Naive B cell (primary cell): ENCODE data around the gene RPL10A. TPM values are rescaled to one million over a fixed set of nuclear protein-coding genes. Genes with fewer than 3 reads are reported as not detected.
"Not testable (repeated sequence)": the region's sequence is repeated elsewhere in the genome, so short reads cannot be mapped to it uniquely, and the experiment has no call there.

Source experiments
- ATAC-seq, 2 donors: fragments of 150-1000 bp; cut with Tn5 transposase; 2 replicates each; pipeline ENCODE4 v1.10.0; 2021; ENCODE audit warnings: low read depth in 2 of 2, mild to moderate bottlenecking in 2 of 2, moderate library complexity in 2 of 2
- DNase-seq: peaks from one replicate; pipeline ENCODE4 v3.0.0; 2022
- H3K27ac Mint-ChIP-seq, 6 donors: one replicate each; pipeline ENCODE4 v1.8.0; 2020 to 2022; ENCODE audit warnings: mild to moderate bottlenecking in 6 of 6, mixed read lengths in 6 of 6, moderate library complexity in 5 of 6, inconsistent platforms in 2 of 6
- H3K27me3 Mint-ChIP-seq, 3 donors: one replicate each; pipeline ENCODE4 v1.8.0; 2021 to 2022; ENCODE audit warnings: mixed read lengths in 3 of 3, mild to moderate bottlenecking in 1 of 3
- H3K36me3 Mint-ChIP-seq, 2 donors: one replicate each; pipeline ENCODE4 v1.8.0; 2020 to 2022; ENCODE audit warnings: mixed read lengths in 2 of 2, inconsistent platforms in 1 of 2, mild to moderate bottlenecking in 1 of 2
- H3K4me1 Mint-ChIP-seq, 3 donors: one replicate each; pipeline ENCODE4 v1.8.0; 2020 to 2022; ENCODE audit warnings: mixed read lengths in 3 of 3, inconsistent platforms in 1 of 3, mild to moderate bottlenecking in 1 of 3, moderate library complexity in 1 of 3
- H3K4me3 Mint-ChIP-seq, 8 donors: one replicate each; pipeline ENCODE4 v1.8.0; 2020 to 2022; ENCODE audit warnings: mild to moderate bottlenecking in 8 of 8, mixed read lengths in 8 of 8, moderate library complexity in 8 of 8, inconsistent platforms in 2 of 8
- H3K9me3 Mint-ChIP-seq, 7 donors: one replicate each; pipeline ENCODE4 v1.8.0; 2020 to 2022; ENCODE audit warnings: mixed read lengths in 7 of 7, mild to moderate bottlenecking in 5 of 7, inconsistent platforms in 2 of 7, moderate library complexity in 1 of 7
- polyA plus RNA-seq, 6 donors: library from polyadenylated mRNA; unstranded; fragments of 300-500 nt; fragmentation: Illumina TruSeq; gene quantifications; one replicate each; pipeline ENCODE4 v1.2.3, GENCODE V29; 2021; ENCODE audit warnings: low read depth in 6 of 6

The RPL10A gene
- 1,000 to 10,000 TPM in 4 of 6 donors, 100 to 1,000 TPM in 2; 756 to 1,303 (median 1,016) TPM for polyA plus RNA-seq

GRCh38 chr6:35468181-35468979 is at the start of gene RPL10A:
Gene RPL10A, plus strand, starts transcription at chr6:35468401. Its CDS starts 34 bp downstream, at chr6:35468435.
- Mint-ChIP-seq H3K36me3 (peaks cover 0 to 5% of the 10 kb centered on the region in 2 donors), H3K27ac (peak within 1 kb of the TSS; percentile 96 to 100 (median 99)), H3K27me3 (no peaks in the 10 kb centered on the region)

GRCh38 chr6:35419417-35419816 is 48.8 kb upstream of the RPL10A start:
- H3K9me3 Mint-ChIP-seq, result no peaks in the 10 kb centered on the region
- peaks cover 10 to 15% of the 10 kb centered on the region in 2 donors for H3K36me3 Mint-ChIP-seq
- ATAC-seq, result no peak
- no peaks in the 10 kb centered on the region for H3K27me3 Mint-ChIP-seq
- H3K4me3 Mint-ChIP-seq, result no peak overlapping the region
- H3K4me1 Mint-ChIP-seq, result peaks cover 10 to 29% (median 25%) of the 10 kb centered on the region in 3 donors
- H3K27ac Mint-ChIP-seq, result peak overlapping the region in 2 of 6 donors; percentile 19 to 94
- DNase-seq, result no peak

More at GRCh38 chr6:35468181-35468979, at the start of gene RPL10A:
- DNase-seq, result peak; percentile 93
- H3K4me1 Mint-ChIP-seq, result peaks cover 23 to 44% (median 38%) of the 10 kb centered on the region in 3 donors
- H3K9me3 Mint-ChIP-seq, result no peaks in the 10 kb centered on the region
- peak; percentile 84 to 86 for ATAC-seq
- peak within 1 kb of the TSS; percentile 94 to 99 (median 98) for H3K4me3 Mint-ChIP-seq

GRCh38 chr6:35419961-35420360 is 48.2 kb upstream of the RPL10A start:
- DNase-seq (no peak), ATAC-seq (no peak)
- peaks cover 10 to 27% (median 25%) of the 10 kb centered on the region in 3 donors for H3K4me1 Mint-ChIP-seq
- H3K27ac Mint-ChIP-seq, result peak overlapping the region in 1 of 6 donors; percentile 94
- peaks cover 10 to 15% of the 10 kb centered on the region in 2 donors for H3K36me3 Mint-ChIP-seq
- H3K27me3 Mint-ChIP-seq, result no peaks in the 10 kb centered on the region
- H3K4me3 Mint-ChIP-seq, result no peak overlapping the region
- H3K9me3 Mint-ChIP-seq, result no peaks in the 10 kb centered on the region

GRCh38 chr6:35425284-35425683 is 42.9 kb upstream of the RPL10A start:
- Mint-ChIP-seq H3K9me3 (peaks cover 0 to 21% (median 15%) of the 10 kb centered on the region in 7 donors), H3K4me3 (peak overlapping the region in 1 of 8 donors; percentile 6), H3K4me1 (peaks cover 11 to 21% (median 12%) of the 10 kb centered on the region in 3 donors), H3K27ac (peak overlapping the region in 2 of 6 donors; percentile 72 to 84), H3K27me3 (no peaks in the 10 kb centered on the region), H3K36me3 (peaks cover 12 to 32% of the 10 kb centered on the region in 2 donors)
- DNase-seq, result no peak
- ATAC-seq, result no peak

- H3K36me3 Mint-ChIP-seq, result peaks cover 12 to 32% of the 10 kb centered on the region in 2 donors
- peaks cover 0 to 24% (median 17%) of the 10 kb centered on the region in 7 donors for H3K9me3 Mint-ChIP-seq
- DNase-seq (no peak), ATAC-seq (no peak)
- H3K4me1 Mint-ChIP-seq, result peaks cover 11 to 18% (median 12%) of the 10 kb centered on the region in 3 donors
- H3K27me3 Mint-ChIP-seq, result no peaks in the 10 kb centered on the region
- peak overlapping the region in 5 of 6 donors; percentile 9 to 96 (median 83) for H3K27ac Mint-ChIP-seq
- H3K4me3 Mint-ChIP-seq, result no peak overlapping the region
Observed at GRCh38 chr6:35426074-35426473, 42.1 kb upstream of the RPL10A start.

- Mint-ChIP-seq H3K27ac (no peak overlapping the region), H3K4me3 (no peak overlapping the region), H3K4me1 (peaks cover 11 to 18% (median 12%) of the 10 kb centered on the region in 3 donors), H3K27me3 (no peaks in the 10 kb centered on the region), H3K9me3 (peaks cover 0 to 24% (median 17%) of the 10 kb centered on the region in 7 donors), H3K36me3 (peaks cover 7 to 25% of the 10 kb centered on the region in 2 donors)
- no peak for DNase-seq
- no peak for ATAC-seq
Observed at GRCh38 chr6:35427435-35427834, 40.8 kb upstream of the RPL10A start.

GRCh38 chr6:35427851-35428321 is 40.3 kb upstream of the RPL10A start:
- DNase-seq (no peak), ATAC-seq (no peak)
- Mint-ChIP-seq H3K4me1 (peaks cover 11 to 18% (median 12%) of the 10 kb centered on the region in 3 donors), H3K27ac (no peak overlapping the region), H3K36me3 (peaks cover 7 to 25% of the 10 kb centered on the region in 2 donors), H3K4me3 (no peak overlapping the region), H3K27me3 (no peaks in the 10 kb centered on the region), H3K9me3 (peaks cover 0 to 24% (median 17%) of the 10 kb centered on the region in 7 donors)

- Mint-ChIP-seq H3K36me3 (peaks cover 7 to 25% of the 10 kb centered on the region in 2 donors), H3K4me3 (no peak overlapping the region), H3K27ac (peak overlapping the region in 1 of 6 donors; percentile 18), H3K27me3 (no peaks in the 10 kb centered on the region), H3K4me1 (peaks cover 11 to 18% (median 12%) of the 10 kb centered on the region in 3 donors), H3K9me3 (peaks cover 0 to 24% (median 17%) of the 10 kb centered on the region in 7 donors)
- ATAC-seq (no peak), DNase-seq (no peak)
Observed at GRCh38 chr6:35428421-35429149, 39.6 kb upstream of the RPL10A start.

- no peak overlapping the region for H3K4me3 Mint-ChIP-seq
- H3K27me3 Mint-ChIP-seq, result no peaks in the 10 kb centered on the region
- peaks cover 7 to 25% of the 10 kb centered on the region in 2 donors for H3K36me3 Mint-ChIP-seq
- DNase-seq (no peak), ATAC-seq (no peak)
- peaks cover 11 to 18% (median 12%) of the 10 kb centered on the region in 3 donors for H3K4me1 Mint-ChIP-seq
- no peak overlapping the region for H3K27ac Mint-ChIP-seq
- H3K9me3 Mint-ChIP-seq, result peaks cover 0 to 24% (median 17%) of the 10 kb centered on the region in 7 donors
Observed at GRCh38 chr6:35429463-35429862, 38.7 kb upstream of the RPL10A start.

- H3K27ac Mint-ChIP-seq, result peak overlapping the region in 1 of 6 donors; percentile 54
- H3K4me1 Mint-ChIP-seq, result no peaks in the 10 kb centered on the region
- no peaks in the 10 kb centered on the region for H3K27me3 Mint-ChIP-seq
- H3K4me3 Mint-ChIP-seq, result no peak overlapping the region
- ATAC-seq (no peak), DNase-seq (no peak)
- peaks cover 0 to 24% (median 17%) of the 10 kb centered on the region in 7 donors for H3K9me3 Mint-ChIP-seq
- H3K36me3 Mint-ChIP-seq, result peaks cover 7 to 13% of the 10 kb centered on the region in 2 donors
Observed at GRCh38 chr6:35432291-35432690, 35.9 kb upstream of the RPL10A start.

GRCh38 chr6:35432702-35433101 is 35.5 kb upstream of the RPL10A start:
- H3K4me3 Mint-ChIP-seq, H3K27ac Mint-ChIP-seq, H3K4me1 Mint-ChIP-seq, H3K27me3 Mint-ChIP-seq, ATAC-seq, DNase-seq: not testable (repeated sequence)
- Mint-ChIP-seq H3K9me3 (peaks cover 0 to 24% (median 17%) of the 10 kb centered on the region in 7 donors), H3K36me3 (peaks cover 7 to 12% of the 10 kb centered on the region in 2 donors)

GRCh38 chr6:35435074-35435837 is 32.9 kb upstream of the RPL10A start:
- H3K36me3 Mint-ChIP-seq, result no peaks in the 10 kb centered on the region
- DNase-seq, result no peak
- H3K4me3 Mint-ChIP-seq, result no peak overlapping the region
- peak overlapping the region in 1 of 6 donors; percentile 10 for H3K27ac Mint-ChIP-seq
- no peaks in the 10 kb centered on the region for H3K4me1 Mint-ChIP-seq
- no peak for ATAC-seq
- no peaks in the 10 kb centered on the region for H3K27me3 Mint-ChIP-seq
- H3K9me3 Mint-ChIP-seq, result peaks cover 0 to 3% (median 2%) of the 10 kb centered on the region in 7 donors
